HepG2 (cell line): Measurements from ENCODE around the gene MYD88. TPM values are rescaled to one million over a fixed set of nuclear protein-coding genes. Genes with fewer than 3 reads are reported as not detected.

Experiments used
- FOXK1 ChIP-seq: sonication (generic); formaldehyde crosslinking; IDR thresholded peaks from 2 replicates; pipeline ENCODE4 v1.4.0; 2020; ENCODE audit warnings: low read depth, missing genetic modification reagents, borderline replicate concordance
- HDAC1 ChIP-seq: sonication (generic); formaldehyde crosslinking; IDR thresholded peaks from 2 replicates; pipeline ENCODE4 v1.5.1; 2020; ENCODE audit warnings: mild to moderate bottlenecking, missing genetic modification reagents
- HNRNPL ChIP-seq: fragments of 200-400 bp; formaldehyde crosslinking; IDR thresholded peaks from 2 replicates; pipeline ENCODE4 v1.6.1; 2017; ENCODE audit warnings: mild to moderate bottlenecking, low read depth, low read length
- KAT2B ChIP-seq: fragments of 150-350 bp; IDR thresholded peaks from 2 replicates; pipeline ENCODE4 v1.6.1; 2014; ENCODE audit warnings: low read depth, low read length, borderline replicate concordance
- MBNL3 ChIP-seq: fragments of 250-450 bp; sonication (Bioruptor Pico); conservative IDR thresholded peaks from 2 replicates; pipeline ENCODE4 v1.8.0; 2022; ENCODE audit warnings: mild to moderate bottlenecking, inconsistent platforms
- PITX1 ChIP-seq: sonication (generic); formaldehyde crosslinking; IDR thresholded peaks from 2 replicates; pipeline ENCODE4 v1.5.1; 2020; ENCODE audit warnings: mild to moderate bottlenecking, missing genetic modification reagents
- RARA ChIP-seq: IDR thresholded peaks from 2 replicates; pipeline ENCODE4 v1.6.1; 2016; ENCODE audit warnings: missing genetic modification reagents, missing compliant biosample characterization
- ZC3H13 ChIP-seq: sonication (generic); formaldehyde crosslinking; IDR thresholded peaks from 2 replicates; pipeline ENCODE4 v1.8.1; 2023; ENCODE audit warnings: mild to moderate bottlenecking, missing genetic modification reagents, moderate library complexity
- ZKSCAN8 ChIP-seq: IDR thresholded peaks from 2 replicates; pipeline ENCODE4 v1.6.1; 2016; ENCODE audit warnings: borderline replicate concordance, missing genetic modification reagents, missing compliant biosample characterization
- ZNF251 ChIP-seq: sonication (generic); formaldehyde crosslinking; IDR thresholded peaks from 2 replicates; pipeline ENCODE4 v1.9.0; 2021; ENCODE audit warnings: mild to moderate bottlenecking, missing genetic modification reagents
- ZNF382 ChIP-seq: sonication (generic); formaldehyde crosslinking; IDR thresholded peaks from 2 replicates; pipeline ENCODE4 v1.5.0; 2020; ENCODE audit warnings: missing genetic modification reagents, mild to moderate bottlenecking, borderline replicate concordance
- ZNF530 ChIP-seq: sonication (generic); formaldehyde crosslinking; IDR thresholded peaks from 2 replicates; pipeline ENCODE4 v1.5.0; 2020; ENCODE audit warnings: low read depth, mild to moderate bottlenecking, missing genetic modification reagents
- ZNF644 ChIP-seq: IDR thresholded peaks from 2 replicates; pipeline ENCODE4 v1.6.1; 2016; ENCODE audit warnings: low read depth
- ZNF713 ChIP-seq: sonication (generic); formaldehyde crosslinking; IDR thresholded peaks from 2 replicates; pipeline ENCODE4 v1.4.0; 2020; ENCODE audit warnings: mild to moderate bottlenecking, missing genetic modification reagents
- polyA plus RNA-seq, 8 experiments: library from polyadenylated mRNA; depleted of rRNA in 3 of 8; stranded (reverse) in 7 of 8; unstranded in 1 of 8; fragments of >200 nt; fragmentation: Illumina TruSeq in 4 of 8; extraction: Trizol in 4 of 8; gene quantifications; 2 replicates each; pipeline versions ENCODE4 v1.2.1 to v1.2.3, GENCODE V29; 2011 to 2016; ENCODE audit warnings: low read depth in 4 of 8, missing spikeins in 1 of 8, mixed read lengths in 1 of 8; ENCODE audit not compliant: insufficient read depth in 1 of 8
- total RNA-seq, 5 experiments: library from RNA; depleted of rRNA; stranded (reverse); fragments of >200 nt; fragmentation: Illumina TruSeq; extraction: Trizol; gene quantifications; 2 replicates each; pipeline ENCODE4 v1.2.3, GENCODE V29; 2016; ENCODE audit warnings: low read depth in 1 of 5
- TF ChIP-seq, protein P1 (sequence below): sonication (generic); formaldehyde crosslinking; conservative IDR thresholded peaks from 2 replicates; pipeline ENCODE4 v1.8.1; 2023; ENCODE audit warnings: missing genetic modification reagents
- TF ChIP-seq, protein P2 (sequence below): sonication (generic); formaldehyde crosslinking; IDR thresholded peaks from 2 replicates; pipeline ENCODE4 v1.9.0; 2021; ENCODE audit warnings: missing genetic modification reagents, borderline replicate concordance
- TF ChIP-seq, protein P3 (sequence below): sonication (generic); formaldehyde crosslinking; IDR thresholded peaks from 2 replicates; pipeline ENCODE4 v1.9.0; 2021; ENCODE audit warnings: missing genetic modification reagents, borderline replicate concordance

Gene MYD88
- total and polyA plus RNA-seq, 2 of the 13 experiments (the other 11 are each of a cell fraction or from before 2014, with no cell fraction given), result 7.6 to 32.7 TPM

DNA sequence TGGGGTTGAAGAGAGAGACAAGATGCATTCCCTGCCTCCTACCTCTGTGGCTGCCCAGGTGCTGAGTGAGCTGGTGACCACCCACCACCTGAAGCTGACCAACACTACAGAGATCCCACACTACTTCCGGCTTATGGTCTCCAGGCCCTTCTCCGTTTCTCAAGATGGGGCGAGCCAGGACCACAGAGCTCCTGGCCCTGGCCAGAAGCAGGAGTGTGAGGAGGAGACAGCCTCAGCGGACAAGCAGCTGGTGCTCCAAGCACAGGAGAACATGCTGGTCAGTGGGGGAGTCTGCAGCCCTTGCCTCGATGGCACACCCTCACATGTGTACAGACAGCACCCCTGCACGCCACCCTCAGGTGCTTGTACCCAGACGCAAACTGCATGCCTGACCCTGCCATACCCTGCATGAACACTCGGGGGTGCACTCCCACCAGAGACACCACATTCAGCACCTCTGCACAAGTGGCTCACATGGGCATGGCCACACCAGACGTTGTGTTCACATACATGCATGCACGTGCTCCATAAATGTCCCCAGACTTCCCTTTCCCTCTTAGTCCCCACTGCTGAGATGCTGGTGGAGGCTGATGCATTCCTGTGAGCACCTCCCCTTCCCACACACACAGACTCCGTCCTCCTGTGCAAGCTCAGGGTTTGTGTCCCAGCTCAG, 20.6 kb upstream of the MYD88 start (continued):
- TF ChIP-seq, protein P1, sequence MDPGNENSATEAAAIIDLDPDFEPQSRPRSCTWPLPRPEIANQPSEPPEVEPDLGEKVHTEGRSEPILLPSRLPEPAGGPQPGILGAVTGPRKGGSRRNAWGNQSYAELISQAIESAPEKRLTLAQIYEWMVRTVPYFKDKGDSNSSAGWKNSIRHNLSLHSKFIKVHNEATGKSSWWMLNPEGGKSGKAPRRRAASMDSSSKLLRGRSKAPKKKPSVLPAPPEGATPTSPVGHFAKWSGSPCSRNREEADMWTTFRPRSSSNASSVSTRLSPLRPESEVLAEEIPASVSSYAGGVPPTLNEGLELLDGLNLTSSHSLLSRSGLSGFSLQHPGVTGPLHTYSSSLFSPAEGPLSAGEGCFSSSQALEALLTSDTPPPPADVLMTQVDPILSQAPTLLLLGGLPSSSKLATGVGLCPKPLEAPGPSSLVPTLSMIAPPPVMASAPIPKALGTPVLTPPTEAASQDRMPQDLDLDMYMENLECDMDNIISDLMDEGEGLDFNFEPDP (CRISPR knock-in tag), result no peak
- TF ChIP-seq MBNL3 (CRISPR knock-in tag) (no peak), HNRNPL (no peak; the same call in none of the 2 replicates), ZNF644 (CRISPR knock-in tag) (no peak), RARA (CRISPR knock-in tag) (0 out of 2 replicates have a peak, but pooled peaks have one; percentile 24), ZKSCAN8 (CRISPR knock-in tag) (no peak), ZNF382 (CRISPR knock-in tag) (no peak), PITX1 (CRISPR knock-in tag) (0 out of 2 replicates have a peak, but pooled peaks have one; percentile 17), HDAC1 (no peak), FOXK1 (CRISPR knock-in tag) (no peak), ZNF251 (CRISPR knock-in tag) (no peak), ZNF530 (CRISPR knock-in tag) (no peak), ZC3H13 (CRISPR knock-in tag) (peak; percentile 55), KAT2B (no peak), ZNF713 (CRISPR knock-in tag) (no peak)
- TF ChIP-seq, protein P2, sequence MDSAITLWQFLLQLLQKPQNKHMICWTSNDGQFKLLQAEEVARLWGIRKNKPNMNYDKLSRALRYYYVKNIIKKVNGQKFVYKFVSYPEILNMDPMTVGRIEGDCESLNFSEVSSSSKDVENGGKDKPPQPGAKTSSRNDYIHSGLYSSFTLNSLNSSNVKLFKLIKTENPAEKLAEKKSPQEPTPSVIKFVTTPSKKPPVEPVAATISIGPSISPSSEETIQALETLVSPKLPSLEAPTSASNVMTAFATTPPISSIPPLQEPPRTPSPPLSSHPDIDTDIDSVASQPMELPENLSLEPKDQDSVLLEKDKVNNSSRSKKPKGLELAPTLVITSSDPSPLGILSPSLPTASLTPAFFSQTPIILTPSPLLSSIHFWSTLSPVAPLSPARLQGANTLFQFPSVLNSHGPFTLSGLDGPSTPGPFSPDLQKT (CRISPR knock-in tag), result no peak
- TF ChIP-seq, protein P3, sequence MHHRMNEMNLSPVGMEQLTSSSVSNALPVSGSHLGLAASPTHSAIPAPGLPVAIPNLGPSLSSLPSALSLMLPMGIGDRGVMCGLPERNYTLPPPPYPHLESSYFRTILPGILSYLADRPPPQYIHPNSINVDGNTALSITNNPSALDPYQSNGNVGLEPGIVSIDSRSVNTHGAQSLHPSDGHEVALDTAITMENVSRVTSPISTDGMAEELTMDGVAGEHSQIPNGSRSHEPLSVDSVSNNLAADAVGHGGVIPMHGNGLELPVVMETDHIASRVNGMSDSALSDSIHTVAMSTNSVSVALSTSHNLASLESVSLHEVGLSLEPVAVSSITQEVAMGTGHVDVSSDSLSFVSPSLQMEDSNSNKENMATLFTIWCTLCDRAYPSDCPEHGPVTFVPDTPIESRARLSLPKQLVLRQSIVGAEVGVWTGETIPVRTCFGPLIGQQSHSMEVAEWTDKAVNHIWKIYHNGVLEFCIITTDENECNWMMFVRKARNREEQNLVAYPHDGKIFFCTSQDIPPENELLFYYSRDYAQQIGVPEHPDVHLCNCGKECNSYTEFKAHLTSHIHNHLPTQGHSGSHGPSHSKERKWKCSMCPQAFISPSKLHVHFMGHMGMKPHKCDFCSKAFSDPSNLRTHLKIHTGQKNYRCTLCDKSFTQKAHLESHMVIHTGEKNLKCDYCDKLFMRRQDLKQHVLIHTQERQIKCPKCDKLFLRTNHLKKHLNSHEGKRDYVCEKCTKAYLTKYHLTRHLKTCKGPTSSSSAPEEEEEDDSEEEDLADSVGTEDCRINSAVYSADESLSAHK, result 0 out of 2 replicates have a peak, but pooled peaks have one; percentile 28
